Right ventricle myocardium inferior (tissue), 1 donor: ENCODE measurements around the gene GNL3. TPM values are rescaled to one million over a fixed set of nuclear protein-coding genes. Genes with fewer than 3 reads are reported as not detected.
"Not testable (repeated sequence)": the region's sequence is repeated elsewhere in the genome, so short reads cannot be mapped to it uniquely, and the experiment has no call there.

ENCODE experiments used
- ATAC-seq: fragments of 200-7000 bp; cut with Tn5 transposase; one replicate; pipeline ENCODE4 v1.9.1; 2020; ENCODE audit warnings: mild to moderate bottlenecking, moderate library complexity
- DNase-seq: peaks from one replicate; pipeline ENCODE4 v3.0.0; 2021; ENCODE audit errors: missing footprints
- intact Hi-C: fragments of 100-400 bp; cut with DNase I; formaldehyde crosslinking; loops from one replicate; pipeline ENCODE4 v1.11.0; 2022
- long read RNA-seq: library from polyadenylated mRNA; unstranded; transcript quantifications from one replicate; pipeline ENCODE4 v2.0.0, GENCODE V29; 2021
- total RNA-seq: library from RNA; stranded (reverse); fragmentation: NEBNext Ultra II Directional; extraction: Animal tissue kit (Norgen Biotek cat#: 25700); gene quantifications from one replicate; pipeline ENCODE4 v1.2.1, GENCODE V29; 2021
- donor health status: DM: no; HTN: yes; CAD: no; lungs with severe emphysema.

The GNL3 gene
- total RNA-seq, result 28.8 TPM
- long read RNA-seq, transcript GNL3-202 (15 exons, 2,040 nt), result major isoform, 12 of 18 reads
- long read RNA-seq, partial matches to known transcripts, result 0 of 18 reads
- long read RNA-seq, other reads (novel, unspliced or antisense), result 6 of 18 reads

DNA sequence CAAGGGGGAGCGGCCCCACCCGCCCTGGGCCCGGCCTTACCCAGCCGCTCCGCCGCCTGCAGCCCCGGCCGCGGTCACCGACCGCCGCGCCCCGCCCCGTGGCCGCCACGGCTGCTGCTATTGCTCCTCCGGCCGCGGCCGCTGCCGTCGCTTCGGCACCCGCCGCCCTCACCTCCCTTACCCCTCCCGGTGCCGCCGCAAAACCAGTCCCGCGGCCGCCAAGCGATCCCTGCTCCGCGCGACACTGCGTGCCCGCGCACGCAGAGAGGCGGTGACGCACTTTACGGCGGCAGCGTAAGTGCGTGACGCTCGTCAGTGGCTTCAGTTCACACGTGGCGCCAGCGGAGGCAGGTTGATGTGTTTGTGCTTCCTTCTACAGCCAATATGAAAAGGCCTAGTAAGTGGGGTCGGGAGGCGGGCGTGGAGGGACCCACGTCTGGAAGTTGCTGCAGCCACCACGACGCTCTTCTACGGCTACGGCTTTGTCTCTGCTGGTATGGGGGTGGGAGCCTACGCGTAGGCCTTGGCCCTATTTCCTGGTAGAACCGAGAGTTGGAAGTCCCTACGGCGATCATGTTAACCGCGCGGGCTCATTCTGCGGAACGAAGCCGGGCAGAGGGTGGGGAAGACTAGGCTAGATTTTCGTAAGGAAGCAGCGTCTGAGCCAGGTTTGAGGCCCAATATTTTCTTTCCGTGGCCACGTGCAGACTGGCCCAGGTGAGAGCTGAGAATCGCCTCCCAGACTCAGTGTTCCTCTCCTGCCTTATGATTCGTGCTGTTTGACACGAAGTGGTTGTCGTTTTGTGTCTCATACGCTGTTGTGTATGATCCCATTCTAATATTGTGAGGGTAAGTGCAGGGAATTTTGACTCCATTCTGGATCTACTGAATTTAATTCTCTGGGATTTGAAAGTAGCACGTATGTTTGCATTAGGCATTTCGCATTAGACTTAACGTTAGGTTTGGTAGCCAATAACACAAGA is at the start of gene GNL3, which contains the start of gene PBRM1:
TSS of gene GNL3 (plus strand) at position 324 of the 983 bp plus-strand sequence. CDS start at position 385, 61 bp downstream.
TSS of gene PBRM1 (minus strand) at position 205 of the 983 bp plus-strand sequence.
- ATAC-seq (peak; percentile 91), DNase-seq (peak; percentile 97)
- intact Hi-C loops, result loop anchor here (2.0 to 5.0 kb wide), 2 partner anchors 19 to 229 kb away; partner anchors contain the start of genes GLT8D1 and NISCH

DNA sequence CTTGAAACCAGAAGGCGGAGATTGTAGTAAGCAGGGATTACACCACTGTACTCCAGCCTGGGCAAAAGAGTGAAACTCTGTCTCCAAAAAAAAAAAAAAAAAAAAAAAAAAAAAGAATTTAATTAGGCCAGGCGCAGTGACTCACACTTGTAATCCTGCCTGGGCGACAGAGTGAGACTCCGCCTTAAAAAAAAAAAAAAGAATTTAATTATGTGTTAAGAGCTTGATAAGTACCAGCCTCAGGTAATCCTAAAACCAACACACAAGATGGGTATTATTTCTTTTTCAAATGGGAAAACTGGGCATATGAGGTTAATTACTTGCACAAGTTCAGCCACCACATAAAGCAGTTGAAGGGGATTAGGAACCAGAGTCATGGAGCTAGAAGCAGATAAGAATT is 49.2 kb upstream of the GNL3 start:
- no peak for ATAC-seq
- intact Hi-C loops, result no loop called here
- no peak for DNase-seq

GRCh38 chr3:52645549-52645948 is 40.3 kb upstream of the GNL3 start:
- no peak for ATAC-seq
- intact Hi-C loops, result no loop called here
- no peak for DNase-seq

DNA sequence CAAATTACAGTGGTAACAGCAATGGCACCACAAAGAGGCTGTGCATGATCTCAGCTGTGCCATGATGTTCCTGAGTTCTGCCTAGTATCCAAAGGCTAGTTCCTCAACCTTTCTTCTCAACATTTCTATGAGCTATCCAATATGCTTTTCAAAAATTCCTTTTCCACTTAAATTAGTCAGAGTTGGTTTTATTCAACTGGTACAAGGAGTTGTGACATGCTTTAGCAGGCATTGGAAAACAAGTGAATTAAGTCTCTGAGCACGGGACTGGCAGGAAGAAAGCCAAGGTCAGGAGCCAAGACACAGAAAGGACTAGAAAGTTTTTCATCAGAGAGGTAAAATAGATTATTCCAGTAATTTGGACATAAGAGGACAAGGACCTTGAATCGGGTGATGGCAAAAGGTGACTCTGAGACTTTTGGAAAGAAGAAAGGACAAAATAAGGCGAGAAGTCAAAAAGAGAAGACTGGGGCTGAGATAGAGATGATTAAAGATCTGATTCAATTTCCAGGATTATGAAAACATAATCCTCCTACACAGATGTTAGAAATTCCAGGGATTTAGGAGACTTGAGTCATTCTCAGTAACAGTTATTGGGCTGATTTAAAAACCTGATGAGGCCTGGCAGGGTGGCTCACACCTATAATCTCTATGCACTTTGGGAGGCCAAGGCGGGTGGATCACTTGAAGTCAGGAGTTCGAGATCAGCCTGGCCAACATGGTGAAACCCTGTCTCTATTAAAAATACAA is 36.2 kb upstream of the GNL3 start:
- ATAC-seq (no peak), DNase-seq (no peak)
- intact Hi-C loops, result no loop called here

- no peak for ATAC-seq
- intact Hi-C loops, result no loop called here
- no peak for DNase-seq
Observed at GRCh38 chr3:52650439-52650838, 35.4 kb upstream of the GNL3 start.

- no peak for ATAC-seq
- intact Hi-C loops, result no loop called here
- no peak for DNase-seq
Observed at GRCh38 chr3:52651592-52651991, 34.2 kb upstream of the GNL3 start.

DNA sequence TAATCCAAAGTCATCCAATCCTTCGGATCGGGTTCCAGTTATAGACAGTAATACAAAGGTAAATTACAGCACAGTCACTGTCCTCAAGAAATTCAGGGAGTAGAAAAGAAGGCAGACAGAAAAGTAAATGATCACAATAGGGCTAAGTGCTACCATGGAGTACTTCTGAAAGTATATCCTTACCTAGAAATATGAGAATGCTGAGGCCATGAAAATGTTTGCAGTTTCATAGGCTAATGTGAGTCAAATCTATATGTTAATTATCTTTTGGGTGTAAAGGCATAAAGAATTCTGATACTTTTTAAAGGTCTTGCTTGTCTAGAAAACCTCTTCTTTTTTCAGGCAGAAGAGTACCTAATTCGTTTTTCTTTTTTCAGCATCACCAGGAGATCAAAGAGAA is 29.9 kb upstream of the GNL3 start:
- ATAC-seq (no peak), DNase-seq (no peak)
- intact Hi-C loops, result no loop called here

DNA sequence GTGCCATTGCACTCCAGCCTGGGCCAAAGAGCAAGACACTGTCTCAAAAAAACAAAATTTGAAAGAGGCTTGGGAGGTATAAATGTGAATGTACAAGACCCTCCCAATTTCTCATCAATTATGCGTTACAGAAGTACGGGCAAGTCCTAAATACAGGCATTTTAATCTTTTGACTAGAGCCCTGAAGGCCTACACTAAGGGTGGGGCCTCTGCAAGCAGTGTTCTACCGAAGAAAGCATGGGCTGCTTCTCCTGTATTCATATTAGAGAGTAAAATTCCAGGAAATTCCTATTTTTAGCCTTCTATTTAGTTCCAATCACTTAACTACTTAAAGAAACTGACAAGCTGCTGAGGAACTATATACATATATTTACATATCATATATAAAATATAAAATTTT is 25.8 kb upstream of the GNL3 start:
- no peak for ATAC-seq
- no peak for DNase-seq
- intact Hi-C loops, result no loop called here

DNA sequence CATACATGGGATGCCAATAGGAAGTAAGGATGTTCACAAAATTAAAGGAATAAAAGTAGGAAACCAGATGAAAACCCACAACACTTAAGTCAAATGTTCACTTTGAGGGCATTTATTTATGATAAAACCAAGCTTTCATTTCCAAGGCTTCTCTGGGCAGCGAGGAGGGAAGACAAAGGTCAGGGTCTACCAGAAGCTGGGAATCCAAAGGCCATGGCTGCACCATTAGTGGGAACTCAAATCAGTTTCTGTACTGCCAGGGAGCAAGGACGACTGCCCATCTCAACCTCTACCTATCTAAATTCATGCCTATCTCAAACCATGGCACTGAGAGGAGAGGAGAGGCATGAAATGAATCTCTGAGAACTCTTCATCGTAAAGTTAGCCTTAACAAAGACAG is 22.7 kb upstream of the GNL3 start:
- ATAC-seq (no peak), DNase-seq (no peak)
- intact Hi-C loops, result no loop called here

- intact Hi-C loops, result no loop called here
- ATAC-seq (peak; percentile 70), DNase-seq (no peak)
Observed at GRCh38 chr3:52670621-52671521, 15.0 kb upstream of the GNL3 start.

DNA sequence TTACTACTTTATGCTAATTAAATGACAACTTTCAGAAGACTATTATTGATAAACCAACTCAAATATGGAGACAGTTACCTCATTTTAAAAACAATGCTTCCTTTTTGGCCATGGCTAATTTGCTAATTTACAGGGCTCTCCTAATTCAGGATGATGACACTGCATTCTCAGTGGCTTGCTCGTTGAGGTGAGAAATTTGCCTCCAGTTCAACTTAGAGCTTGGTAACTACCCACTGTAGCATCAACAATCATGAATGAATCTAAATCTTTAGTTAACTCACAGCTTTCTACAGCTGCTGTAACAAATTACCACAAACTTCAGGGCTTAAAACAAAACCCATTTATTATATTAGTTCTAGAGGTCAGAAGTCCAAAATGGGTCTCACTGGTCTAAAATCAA is 14.2 kb upstream of the GNL3 start:
- DNase-seq, result no peak
- intact Hi-C loops, result no loop called here
- no peak for ATAC-seq

GRCh38 chr3:52676201-52676600 is 9.6 kb upstream of the GNL3 start:
- intact Hi-C loops, DNase-seq, ATAC-seq: not testable (repeated sequence)

DNA sequence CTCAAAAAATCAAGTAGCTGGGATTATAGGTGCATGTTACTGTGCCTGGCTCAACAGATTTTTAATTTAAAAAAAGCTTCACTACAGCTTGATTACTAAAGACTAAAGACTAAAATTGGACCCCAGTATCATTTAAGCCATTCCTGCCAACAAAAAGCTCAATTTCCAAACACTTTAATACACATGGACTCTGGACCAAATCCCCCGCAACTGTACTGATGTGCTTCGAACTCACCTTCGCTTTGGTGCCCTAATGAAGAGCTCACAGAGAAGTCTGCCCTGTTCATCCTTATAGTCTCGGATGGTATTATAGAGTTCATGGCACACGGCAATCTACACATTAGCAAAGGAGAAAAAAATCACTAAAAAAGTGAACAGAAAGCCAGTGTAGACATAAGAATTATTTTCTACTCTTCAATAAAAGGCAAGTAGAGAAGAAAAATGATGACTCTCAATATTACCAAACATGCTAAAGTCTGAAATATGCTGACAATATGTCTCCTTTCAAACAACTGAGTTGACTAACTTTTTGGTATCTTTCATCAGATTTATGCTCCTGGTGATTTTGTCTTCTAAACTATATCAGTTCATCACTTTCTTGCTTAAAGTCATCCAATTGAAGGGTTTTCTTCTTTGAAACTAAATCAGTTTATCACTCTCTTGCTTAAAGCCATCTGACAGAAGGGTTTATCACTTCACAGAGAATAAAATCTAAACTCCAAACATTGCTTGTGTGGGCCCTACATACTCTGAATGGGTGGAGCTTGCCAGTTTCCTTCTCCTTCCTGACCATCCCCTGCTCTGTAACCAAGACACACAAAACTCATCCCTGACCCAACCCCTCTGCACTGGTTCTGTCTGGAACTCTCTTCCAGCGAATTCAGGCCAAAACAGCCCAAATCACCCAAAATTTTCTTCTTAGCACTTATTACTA is 7.3 kb upstream of the GNL3 start:
- ATAC-seq (no peak), DNase-seq (no peak)
- intact Hi-C loops, result no loop called here

GRCh38 chr3:52679199-52679538 is 6.7 kb upstream of the GNL3 start:
- intact Hi-C loops, result no loop called here
- ATAC-seq (no peak), DNase-seq (no peak)

DNA sequence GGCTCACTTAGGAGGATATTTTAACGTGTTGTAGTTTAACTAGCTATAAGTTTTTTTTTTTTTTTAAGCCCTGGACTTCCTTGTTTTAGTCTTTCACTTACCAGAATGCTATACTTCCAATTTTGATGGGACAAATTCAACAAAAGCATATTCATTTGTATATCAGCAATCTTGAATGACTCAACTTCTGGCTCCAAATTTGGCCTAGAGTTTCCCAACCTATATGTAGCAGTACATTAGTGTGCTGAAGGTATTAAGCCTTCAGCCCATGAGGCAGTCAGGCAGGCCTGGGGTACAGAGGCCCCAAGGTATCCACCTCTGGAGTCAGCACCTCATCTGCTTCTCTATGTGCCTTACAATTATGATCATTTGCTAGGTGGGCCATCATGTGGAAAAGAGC is 6.0 kb upstream of the GNL3 start:
- intact Hi-C loops, result loop anchor here (5.0 kb wide), 1 partner anchor 208 kb away; no protein-coding TSS in a partner anchor
- no peak for ATAC-seq

GRCh38 chr3:52681596-52681995 is 4.2 kb upstream of the GNL3 start:
- DNase-seq (no peak), ATAC-seq (no peak)
- intact Hi-C loops, result loop anchor here (5.0 kb wide), 1 partner anchor 209 kb away; no protein-coding TSS in a partner anchor

More for the DNA sequence above, 6.0 kb upstream of the GNL3 start:
- no peak for DNase-seq

GRCh38 chr3:52682016-52682415 is 3.8 kb upstream of the GNL3 start:
- intact Hi-C loops, result loop anchor here (5.0 kb wide), 1 partner anchor 210 kb away; no protein-coding TSS in a partner anchor
- ATAC-seq (no peak), DNase-seq (no peak)
